Caco-2 (cell line): ENCODE results near the gene TBC1D2. TPM values are rescaled to one million over a fixed set of nuclear protein-coding genes. Genes with fewer than 3 reads are reported as not detected.

Experiments
- BruUV-seq: library from RNA; stranded (reverse); fragments of 400-500 nt; replicated peaks from 2 replicates; lab custom pipeline; 2021; lab: Mats Ljungman, UMichigan
- CTCF ChIA-PET: fragments of 300-600 bp; sonication (Branson Sonifier 250); formaldehyde crosslinking; loops from one replicate; lab custom pipeline; 2022; ENCODE audit warnings: antibody characterized with exemption; lab: Charles Lee
- POLR2A ChIA-PET: fragments of 300-600 bp; sonication (Branson Sonifier 250); formaldehyde crosslinking; loops from one replicate; lab custom pipeline; 2022; ENCODE audit warnings: antibody characterized with exemption; lab: Charles Lee
- DNase-seq, 2 experiments: peaks; one replicate each; pipeline versions ENCODE4 v3.0.0 to v3.0.0-alpha.2; 2020 to 2022
- H3K27me3 ChIP-seq: replicated peaks from 2 replicates; pipeline ENCODE4 v1.6.0; 2011; ENCODE audit warnings: low read length; ENCODE audit not compliant: control insufficient read depth, insufficient read depth
- H3K36me3 ChIP-seq: 2 replicates; pipeline ENCODE4 v1.5.1; 2011; ENCODE audit warnings: low read length; ENCODE audit not compliant: control insufficient read depth, insufficient read depth
- H3K4me1 ChIP-seq: fragments of 250-450 bp; sonication (Bioruptor Pico); 2 replicates; pipeline ENCODE4 v1.5.1; 2020; ENCODE audit warnings: mild to moderate bottlenecking
- H3K4me3 ChIP-seq: 2 replicates; pipeline ENCODE4 v1.5.1; 2011; ENCODE audit warnings: low read depth, mild to moderate bottlenecking, control low read depth, low read length
- H3K9me3 ChIP-seq: fragments of 250-450 bp; sonication (Bioruptor Pico); 2 replicates; pipeline ENCODE4 v1.5.1; 2020; ENCODE audit warnings: mild to moderate bottlenecking, moderate library complexity
- H3K27ac Mint-ChIP-seq: one replicate; pipeline ENCODE4 v1.8.0; 2022; ENCODE audit warnings: mixed read lengths; ENCODE audit not compliant: unreplicated experiment
- H3K27me3 Mint-ChIP-seq: one replicate; pipeline ENCODE4 v1.8.0; 2022; ENCODE audit warnings: mixed read lengths; ENCODE audit not compliant: insufficient read depth, unreplicated experiment
- H3K36me3 Mint-ChIP-seq: one replicate; pipeline ENCODE4 v1.8.0; 2022; ENCODE audit warnings: mild to moderate bottlenecking, mixed read lengths; ENCODE audit not compliant: insufficient read depth, unreplicated experiment
- H3K4me1 Mint-ChIP-seq: one replicate; pipeline ENCODE4 v1.8.0; 2022; ENCODE audit warnings: low read depth, mixed read lengths; ENCODE audit not compliant: unreplicated experiment
- H3K4me3 Mint-ChIP-seq: one replicate; pipeline ENCODE4 v1.8.0; 2022; ENCODE audit warnings: mild to moderate bottlenecking, moderate library complexity, mixed read lengths; ENCODE audit not compliant: unreplicated experiment
- H3K9me3 Mint-ChIP-seq: one replicate; pipeline ENCODE4 v1.8.0; 2022; ENCODE audit warnings: mixed read lengths; ENCODE audit not compliant: unreplicated experiment
- intact Hi-C: fragments of 100-400 bp; cut with micrococcal nuclease; formaldehyde crosslinking; loops from one replicate; pipeline ENCODE4 v1.10.0; 2022; ENCODE audit not compliant: unreplicated experiment
- total RNA-seq: library from RNA; stranded (reverse); gene quantifications from 2 replicates; pipeline ENCODE4 v1.2.3, GENCODE V29; 2022
- TF ChIP-seq, protein P1 (sequence below), 2 experiments: fragments of 200-600 bp in 1 of 2; IDR thresholded peaks; 1 replicate in 1 of 2; 2 replicates in 1 of 2; pipeline versions ENCODE4 v1.5.1 to v1.8.0; 2011 to 2022; ENCODE audit warnings: antibody characterized with exemption in 1 of 2, control low read depth in 1 of 2, inconsistent platforms in 1 of 2, low read depth in 1 of 2, low read length in 1 of 2, mild to moderate bottlenecking in 1 of 2, moderate library complexity in 1 of 2; ENCODE audit not compliant: insufficient read depth in 1 of 2, severe bottlenecking in 1 of 2, unreplicated experiment in 1 of 2

Gene TBC1D2
- total RNA-seq, 1 experiment from 2014 or later, result 8.5 TPM

- Mint-ChIP-seq H3K27ac (no peak overlapping the region), H3K9me3 (no peaks in the 10 kb centered on the region), H3K4me3 (no peak overlapping the region), H3K27me3 (no peaks in the 10 kb centered on the region), H3K4me1 (peaks cover 38% of the 10 kb centered on the region), H3K36me3 (peaks cover 14% of the 10 kb centered on the region)
- no peaks in the 10 kb centered on the region for H3K9me3 ChIP-seq
- no peaks in the 10 kb centered on the region for H3K27me3 ChIP-seq
- no peak overlapping the region for H3K4me3 ChIP-seq
- TF ChIP-seq, protein P1, sequence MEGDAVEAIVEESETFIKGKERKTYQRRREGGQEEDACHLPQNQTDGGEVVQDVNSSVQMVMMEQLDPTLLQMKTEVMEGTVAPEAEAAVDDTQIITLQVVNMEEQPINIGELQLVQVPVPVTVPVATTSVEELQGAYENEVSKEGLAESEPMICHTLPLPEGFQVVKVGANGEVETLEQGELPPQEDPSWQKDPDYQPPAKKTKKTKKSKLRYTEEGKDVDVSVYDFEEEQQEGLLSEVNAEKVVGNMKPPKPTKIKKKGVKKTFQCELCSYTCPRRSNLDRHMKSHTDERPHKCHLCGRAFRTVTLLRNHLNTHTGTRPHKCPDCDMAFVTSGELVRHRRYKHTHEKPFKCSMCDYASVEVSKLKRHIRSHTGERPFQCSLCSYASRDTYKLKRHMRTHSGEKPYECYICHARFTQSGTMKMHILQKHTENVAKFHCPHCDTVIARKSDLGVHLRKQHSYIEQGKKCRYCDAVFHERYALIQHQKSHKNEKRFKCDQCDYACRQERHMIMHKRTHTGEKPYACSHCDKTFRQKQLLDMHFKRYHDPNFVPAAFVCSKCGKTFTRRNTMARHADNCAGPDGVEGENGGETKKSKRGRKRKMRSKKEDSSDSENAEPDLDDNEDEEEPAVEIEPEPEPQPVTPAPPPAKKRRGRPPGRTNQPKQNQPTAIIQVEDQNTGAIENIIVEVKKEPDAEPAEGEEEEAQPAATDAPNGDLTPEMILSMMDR (IDR thresholded peaks at IDR 0.05; ENCODE audit: insufficient read depth in 1 of 2, low read depth in 1 of 2, low read length in 1 of 2, severe bottlenecking in 1 of 2, unreplicated experiment in 1 of 2), result no peak
- no TSS peak for BruUV-seq
- H3K4me1 ChIP-seq, result peaks cover 82% of the 10 kb centered on the region
- H3K36me3 ChIP-seq, result peaks cover 1% of the 10 kb centered on the region; the same call in 1 of the 2 replicates
- ChIA-PET POLR2A (interaction anchor here (0.5 kb wide), 1 partner anchor 875 kb away, joined by 3 read pairs; the partner anchor contains the start of gene TGFBR1), CTCF (interaction anchor here (0.6 to 1.2 kb wide), 2 partner anchors 26 to 397 kb away, joined by 3 read pairs; partner anchors contain the start of gene TBC1D2)
- intact Hi-C loops, result loop anchor here (1.0 to 2.0 kb wide), 2 partner anchors 25 to 34 kb away; partner anchors contain the start of gene TBC1D2
- no peak for DNase-seq
Measured at GRCh38 chr9:98229620-98230019, 25.8 kb downstream of the TBC1D2 start.

GRCh38 chr9:98229090-98229395 is 26.4 kb downstream of the TBC1D2 start:
- Mint-ChIP-seq H3K4me3 (no peak overlapping the region), H3K27me3 (no peaks in the 10 kb centered on the region), H3K36me3 (peaks cover 10% of the 10 kb centered on the region), H3K4me1 (peaks cover 38% of the 10 kb centered on the region), H3K27ac (peak overlapping the region; percentile 66), H3K9me3 (no peaks in the 10 kb centered on the region)
- Histone ChIP-seq H3K4me3 (no peak overlapping the region), H3K27me3 (no peaks in the 10 kb centered on the region), H3K4me1 (peaks cover 77% of the 10 kb centered on the region), H3K36me3 (peaks cover 1% of the 10 kb centered on the region; the same call in 1 of the 2 replicates), H3K9me3 (no peaks in the 10 kb centered on the region)
- TF ChIP-seq, protein P1 (IDR thresholded peaks at IDR 0.05; ENCODE audit: insufficient read depth in 1 of 2, low read depth in 1 of 2, low read length in 1 of 2, severe bottlenecking in 1 of 2, unreplicated experiment in 1 of 2), result no peak
- no TSS peak for BruUV-seq
- ChIA-PET POLR2A (interaction anchor here (0.5 to 1.3 kb wide), 2 partner anchors 27 to 876 kb away, joined by 3 to 4 read pairs; partner anchors contain the start of genes TBC1D2 and TGFBR1), CTCF (interaction anchor here (0.6 to 1.1 kb wide), 3 partner anchors 13 to 397 kb away, joined by 3 to 5 read pairs (median 5); partner anchors contain the start of gene TBC1D2)
- intact Hi-C loops, result loop anchor here (2.0 kb wide), 1 partner anchor 26 kb away; the partner anchor contains the start of gene TBC1D2
- DNase-seq, result no peak

GRCh38 chr9:98228392-98229089 is 26.9 kb downstream of the TBC1D2 start:
- Histone ChIP-seq H3K27me3 (no peaks in the 10 kb centered on the region), H3K4me3 (no peak overlapping the region), H3K36me3 (peaks cover 1% of the 10 kb centered on the region; the same call in 1 of the 2 replicates), H3K4me1 (peaks cover 75% of the 10 kb centered on the region), H3K9me3 (no peaks in the 10 kb centered on the region)
- H3K9me3 Mint-ChIP-seq, result no peaks in the 10 kb centered on the region
- H3K4me1 Mint-ChIP-seq, result peaks cover 38% of the 10 kb centered on the region
- peaks cover 8% of the 10 kb centered on the region for H3K36me3 Mint-ChIP-seq
- peak overlapping the region; percentile 66 for H3K27ac Mint-ChIP-seq
- ChIA-PET CTCF (interaction anchor here (0.6 to 1.1 kb wide), 3 partner anchors 13 to 496 kb away, joined by 3 to 5 read pairs (median 5); partner anchors contain the start of gene TBC1D2), POLR2A (interaction anchor here (1.3 kb wide), 1 partner anchor 27 kb away, joined by 4 read pairs; the partner anchor contains the start of gene TBC1D2)
- H3K27me3 Mint-ChIP-seq, result no peaks in the 10 kb centered on the region
- TF ChIP-seq, protein P1 (IDR thresholded peaks at IDR 0.05; ENCODE audit: insufficient read depth in 1 of 2, low read depth in 1 of 2, low read length in 1 of 2, severe bottlenecking in 1 of 2, unreplicated experiment in 1 of 2), result no peak
- peak overlapping the region; percentile 16 for H3K4me3 Mint-ChIP-seq
- DNase-seq, result peak; percentile 46 to 68
- BruUV-seq, result no TSS peak
- intact Hi-C loops, result loop anchor here (2.0 kb wide), 1 partner anchor 26 kb away; the partner anchor contains the start of gene TBC1D2
